ENCODE data around the gene NEB.

- TF ChIP-seq CTCF (IDR thresholded peaks at IDR 0.05; ENCODE audit: poor library complexity, severe bottlenecking) (no peak), MXI1 (conservative IDR thresholded peaks at IDR 0.05; ENCODE audit: poor library complexity, severe bottlenecking) (no peak), POLR2AphosphoS5 (IDR thresholded peaks at IDR 0.05) (no peak), EZH2 (IDR thresholded peaks at IDR 0.05; ENCODE audit: borderline replicate concordance, insufficient read depth, low read length, poor library complexity, severe bottlenecking) (no peak), REST (IDR thresholded peaks at IDR 0.05; ENCODE audit: borderline replicate concordance) (no peak), RAD21 (conservative IDR thresholded peaks at IDR 0.05) (no peak)
Observed at GRCh38 chr2:151762694-151763093, 28.4 kb upstream of the NEB start.
